Measurements from ENCODE around the gene ADGRG3. TPM values are rescaled to one million over a fixed set of nuclear protein-coding genes. Genes with fewer than 3 reads are reported as not detected.

The ADGRG3 gene
- total and polyA plus RNA-seq, 2 donors (not counting 1 experiment from before 2014, with no cell fraction given), result not detected

- Mint-ChIP-seq H3K9me3 (ENCODE audit: insufficient read depth) (no peaks in the 10 kb centered on the region), H3K4me3 (no peak overlapping the region), H3K27me3 (no peaks in the 10 kb centered on the region), H3K27ac (no peak overlapping the region), H3K4me1 (peaks cover 32% of the 10 kb centered on the region)
- ATAC-seq (ENCODE audit: low read depth) (no peak), DNase-seq (no peak)
- Histone ChIP-seq H4K20me1 (ENCODE audit: control insufficient read depth, insufficient read depth, low read length, poor library complexity, severe bottlenecking) (no peaks in the 10 kb centered on the region), H3K79me2 (ENCODE audit: control insufficient read depth, insufficient read depth, low read length) (no peaks in the 10 kb centered on the region), H3K27me3 (replicated peaks in 1 of 4; ENCODE audit: control extremely low read depth in 1 of 4, control insufficient read depth in 3 of 4, insufficient read depth in 4 of 4, low read length in 3 of 4) (no peaks in the 10 kb centered on the region), H3K9ac (ENCODE audit: low read length) (no peak overlapping the region), H3K4me1 (ENCODE audit: control insufficient read depth in 2 of 2, insufficient read depth in 2 of 2, low read length in 2 of 2) (peaks cover 19 to 21% of the 10 kb centered on the region in 2 donors), H3K9me3 (ENCODE audit: control extremely low read depth in 1 of 3, control insufficient read depth in 2 of 3, insufficient read depth in 1 of 3, low read length in 2 of 3) (peaks cover 0 to 9% (median 0%) of the 10 kb centered on the region in 3 donors), H3K36me3 (replicated peaks in 1 of 2; ENCODE audit: control extremely low read depth in 1 of 2, control insufficient read depth in 1 of 2, extremely low read depth in 1 of 2, insufficient read depth in 2 of 2, low read length in 1 of 2) (no peaks in the 10 kb centered on the region), H3K4me3 (ENCODE audit: control extremely low read depth in 1 of 5, extremely low read depth in 1 of 5, insufficient read depth in 1 of 5, low read depth in 2 of 5, low read length in 4 of 5) (no peak overlapping the region), H2AFZ (ENCODE audit: insufficient read depth, low read depth, low read length, poor library complexity, severe bottlenecking) (no peak overlapping the region), H3K4me2 (replicated peaks; ENCODE audit: low read depth, low read length, poor library complexity, severe bottlenecking) (no peak overlapping the region), H3K27ac (ENCODE audit: low read length in 2 of 2) (no peak overlapping the region)
- 89% methylated on average over 6 of the region's 7 CpGs for WGBS (ENCODE audit: insufficient coverage)
- ChIA-PET CTCF (interaction anchor here (0.7 to 4.5 kb wide), 14 partner anchors 10 to 349 kb away, joined by 3 to 30 read pairs (median 6); no protein-coding TSS in a partner anchor), POLR2A (interaction anchor here (0.7 kb wide), 1 partner anchor 22 kb away, joined by 3 read pairs; no protein-coding TSS in a partner anchor)
- no peak for TF ChIP-seq EZH2 (IDR thresholded peaks at IDR 0.05; ENCODE audit: borderline replicate concordance, insufficient read depth, low read depth, low read length, poor library complexity, severe bottlenecking)
- TF ChIP-seq CTCF (IDR thresholded peaks at IDR 0.05), result no peak
- intact Hi-C loops (cut with micrococcal nuclease), result loop anchor here (1.0 to 5.0 kb wide), 4 partner anchors 58 to 350 kb away; partner anchors contain the start of gene KATNB1
These were observed 18.3 kb upstream of the ADGRG3 start for GRCh38 chr16:57649846-57650245.
